Liver (tissue), 9 donors: Measurements from ENCODE around the gene TMUB1. TPM values are rescaled to one million over a fixed set of nuclear protein-coding genes. Genes with fewer than 3 reads are reported as not detected.

ENCODE experiments used
- DNase-seq: peaks from one replicate; pipeline ENCODE4 v3.0.0-alpha.2; 2017; ENCODE audit warnings: low spot score
- H3K27ac ChIP-seq, 2 donors: one replicate each; pipeline ENCODE4 v1.7.0; 2013; ENCODE audit warnings: inconsistent platforms in 2 of 2, low read length in 2 of 2, control low read depth in 1 of 2, low read depth in 1 of 2, mild to moderate bottlenecking in 1 of 2
- H3K27me3 ChIP-seq, 4 donors: one replicate each; pipeline versions ENCODE4 v1.6.1 to v1.7.0; 2013; ENCODE audit warnings: low read length in 3 of 4, inconsistent platforms in 1 of 4, mild to moderate bottlenecking in 1 of 4, moderate library complexity in 1 of 4; ENCODE audit not compliant: control insufficient read depth in 4 of 4, insufficient read depth in 4 of 4
- H3K36me3 ChIP-seq, 4 donors: one replicate each; pipeline versions ENCODE4 v1.6.1 to v1.7.0; 2013; ENCODE audit warnings: low read length in 3 of 4, mild to moderate bottlenecking in 3 of 4, low read depth in 1 of 4, moderate library complexity in 1 of 4; ENCODE audit not compliant: control insufficient read depth in 4 of 4, insufficient read depth in 3 of 4
- H3K4me1 ChIP-seq, 4 donors: one replicate each; pipeline versions ENCODE4 v1.6.1 to v1.7.0; 2013; ENCODE audit warnings: low read length in 3 of 4, mild to moderate bottlenecking in 3 of 4, moderate library complexity in 1 of 4; ENCODE audit not compliant: control insufficient read depth in 4 of 4, insufficient read depth in 4 of 4
- H3K4me3 ChIP-seq, 3 donors: one replicate each; pipeline versions ENCODE4 v1.6.1 to v1.7.0; 2013; ENCODE audit warnings: low read length in 3 of 3, control low read depth in 1 of 3, low read depth in 1 of 3, mild to moderate bottlenecking in 1 of 3
- H3K9ac ChIP-seq, 2 donors: one replicate each; pipeline ENCODE4 v1.7.0; 2013; ENCODE audit warnings: low read length in 2 of 2, mild to moderate bottlenecking in 2 of 2, moderate library complexity in 2 of 2, control low read depth in 1 of 2, low read depth in 1 of 2
- H3K9me3 ChIP-seq, 4 donors: one replicate each; pipeline versions ENCODE4 v1.6.1 to v1.7.0; 2013; ENCODE audit warnings: low read length in 3 of 4; ENCODE audit not compliant: control insufficient read depth in 4 of 4
- ATF3 ChIP-seq: IDR thresholded peaks from 2 replicates; pipeline ENCODE4 v1.6.1; 2016; ENCODE audit warnings: antibody characterized with exemption
- CTCF ChIP-seq: fragments of 150-350 bp; IDR thresholded peaks from 2 replicates; pipeline ENCODE4 v1.5.1; 2017; ENCODE audit warnings: improper control_type of control experiment, low read depth, low read length; ENCODE audit not compliant: missing input control
- EGR1 ChIP-seq, 2 donors: IDR thresholded peaks; 2 replicates each; pipeline ENCODE4 v1.6.1; 2016 to 2018; ENCODE audit warnings: antibody characterized with exemption in 2 of 2, low read depth in 2 of 2
- FOXA2 ChIP-seq: IDR thresholded peaks from 2 replicates; pipeline ENCODE4 v1.6.1; 2016; ENCODE audit warnings: antibody characterized with exemption
- HNF4A ChIP-seq, 2 donors: conservative IDR thresholded peaks; 2 replicates each; pipeline ENCODE4 v1.6.1; 2016; ENCODE audit warnings: antibody characterized with exemption in 2 of 2, mild to moderate bottlenecking in 2 of 2
- HNF4G ChIP-seq: IDR thresholded peaks from 2 replicates; pipeline ENCODE4 v1.6.1; 2016; ENCODE audit warnings: antibody characterized with exemption
- JUND ChIP-seq, 2 donors: IDR thresholded peaks; 2 replicates each; pipeline ENCODE4 v1.6.1; 2016; ENCODE audit warnings: antibody characterized with exemption in 2 of 2
- MAX ChIP-seq: IDR thresholded peaks from 2 replicates; pipeline ENCODE4 v1.6.1; 2016; ENCODE audit warnings: antibody characterized with exemption
- NR2F2 ChIP-seq: IDR thresholded peaks from 2 replicates; pipeline ENCODE4 v1.6.1; 2016; ENCODE audit warnings: antibody characterized with exemption
- RAD21 ChIP-seq, 2 donors: IDR thresholded peaks; 2 replicates each; pipeline ENCODE4 v1.6.1; 2016; ENCODE audit warnings: antibody characterized with exemption in 2 of 2, mild to moderate bottlenecking in 2 of 2
- REST ChIP-seq: IDR thresholded peaks from 2 replicates; pipeline ENCODE4 v1.6.1; 2016; ENCODE audit warnings: antibody characterized with exemption, mild to moderate bottlenecking
- RXRA ChIP-seq, 2 donors: IDR thresholded peaks; 2 replicates each; pipeline ENCODE4 v1.6.1; 2017 to 2018; ENCODE audit warnings: antibody characterized with exemption in 2 of 2, mild to moderate bottlenecking in 1 of 2
- SP1 ChIP-seq: IDR thresholded peaks from 2 replicates; pipeline ENCODE4 v1.6.1; 2018; ENCODE audit warnings: antibody characterized with exemption, mild to moderate bottlenecking
- YY1 ChIP-seq: IDR thresholded peaks from 2 replicates; pipeline ENCODE4 v1.6.1; 2016; ENCODE audit warnings: antibody characterized with exemption, mild to moderate bottlenecking
- ZBTB33 ChIP-seq: IDR thresholded peaks from 2 replicates; pipeline ENCODE4 v1.6.1; 2016; ENCODE audit warnings: antibody characterized with exemption
- WGBS: extraction: QIAGEN DNeasy Blood & Tissue Kit; methylation state at CpG from one replicate; pipeline ENCODE4 v1.1.7; 2013; 5-methylcytosine and 5-hydroxymethylcytosine counted together
- polyA plus RNA-seq, 2 donors: library from polyadenylated mRNA; stranded (reverse) in 1 of 2; unstranded in 1 of 2; fragments of 200-250 nt in 1 of 2; fragments of >200 nt in 1 of 2; fragmentation: Nextera tagmentation in 1 of 2; extraction: Ambion mirVana in 1 of 2; gene quantifications; one replicate each; pipeline versions ENCODE4 v1.2.1 to v1.2.3, GENCODE V29; 2013 to 2015
- total RNA-seq, 2 donors: library from RNA; depleted of rRNA; stranded (reverse); fragments of >200 nt; gene quantifications; one replicate each; pipeline ENCODE4 v1.2.3, GENCODE V29; 2014
- donor health status: healthy.
- donor health status: healthy.
- donor health status: healthy.
- donor health status: healthy.
- donor health status: healthy.

The TMUB1 gene
- total and polyA plus RNA-seq, 4 donors: 15.1 to 51.7 (median 30.5) TPM

- Histone ChIP-seq H3K4me3 (no peak overlapping the region), H3K9ac (no peak overlapping the region), H3K36me3 (peaks cover 0 to 4% (median 1%) of the 10 kb centered on the region in 4 donors), H3K4me1 (peaks cover 0 to 6% (median 2%) of the 10 kb centered on the region in 4 donors), H3K27ac (no peak overlapping the region), H3K27me3 (no peaks in the 10 kb centered on the region), H3K9me3 (no peaks in the 10 kb centered on the region)
- TF ChIP-seq CTCF (no peak), EGR1 (IDR thresholded peaks at IDR 0.05; ENCODE audit: low read depth in 2 of 2) (no peak), YY1 (no peak), RXRA (IDR thresholded peaks at IDR 0.05) (no peak), ATF3 (no peak), ZBTB33 (no peak), HNF4A (conservative IDR thresholded peaks at IDR 0.05) (no peak), HNF4G (no peak), NR2F2 (no peak), REST (no peak), RAD21 (IDR thresholded peaks at IDR 0.05) (no peak), SP1 (no peak), JUND (IDR thresholded peaks at IDR 0.05) (no peak), FOXA2 (no peak), MAX (no peak)
- no peak for DNase-seq
- 93% methylated on average over 10 of the region's 10 CpGs for WGBS
These were observed 24.6 kb upstream of the TMUB1 start for GRCh38 chr7:151107882-151108281.
